ENCODE results near the gene SLC16A8.
A peak's percentile ranks its signal among the peaks of the same experiment; 100 is the strongest.
"Not testable (repeated sequence)": the region's sequence is repeated elsewhere in the genome, so short reads cannot be mapped to it uniquely, and the experiment has no call there.

Gene SLC16A8

DNA sequence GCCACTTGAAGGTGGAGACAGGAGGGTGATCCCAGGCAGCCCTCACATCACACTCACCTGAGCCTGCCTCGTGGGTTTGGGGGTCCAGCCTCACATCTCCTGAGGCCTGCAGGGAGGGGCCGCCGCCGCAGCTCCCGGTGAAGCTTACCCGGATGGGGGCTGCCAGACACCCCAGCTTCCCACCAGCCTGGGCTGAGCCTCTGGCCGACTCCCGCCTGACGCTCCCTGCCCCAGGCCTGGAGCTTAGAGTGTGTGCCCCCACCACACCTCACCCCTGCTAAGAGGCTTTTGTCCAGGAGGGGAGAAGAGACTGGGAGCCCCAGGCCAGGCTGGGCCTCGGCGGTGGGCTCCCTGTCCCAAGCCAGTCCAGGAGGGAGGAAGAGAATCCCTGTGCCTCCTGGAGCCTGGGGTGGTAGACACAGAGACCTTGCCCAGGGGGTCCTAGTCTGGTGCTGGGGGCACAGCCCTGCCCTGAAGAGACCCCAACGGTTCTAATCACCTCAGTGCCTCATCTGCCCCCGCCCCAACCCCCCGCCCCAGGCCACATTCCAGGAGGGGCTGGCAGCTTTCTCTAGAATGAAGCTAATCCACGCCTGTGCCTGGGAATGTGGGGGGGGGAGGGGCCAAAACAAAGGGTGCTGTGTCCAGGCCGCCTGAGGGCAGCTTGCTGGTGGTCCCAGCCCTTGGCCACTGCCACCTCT lies at the start of gene SLC16A8:
Gene SLC16A8, minus strand, starts transcription at position 254 of the 701 bp plus-strand sequence. CDS start 1,311 bp downstream, outside the sequence.
- peak; percentile 84 for DNase-seq (ENCODE audit: low spot score)

DNA sequence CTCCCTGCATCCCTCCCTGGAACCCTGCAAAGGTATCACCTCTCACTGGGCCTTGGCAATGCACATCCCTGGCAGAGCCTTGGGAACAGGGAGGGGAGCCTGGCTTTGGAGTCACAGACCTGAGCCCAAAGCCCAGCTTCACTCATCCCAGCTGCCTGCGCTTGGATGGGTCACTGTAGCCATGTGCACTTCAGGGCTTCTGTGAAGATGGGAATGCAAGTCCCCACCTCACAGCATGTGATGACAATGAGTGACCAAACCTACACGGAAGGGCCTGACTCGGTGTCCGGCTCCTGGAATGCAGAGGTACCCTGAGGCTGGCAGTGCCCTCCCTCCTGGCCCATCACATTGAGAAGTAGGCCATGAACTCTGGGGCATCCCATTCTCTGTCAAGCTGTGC lies 49.3 kb upstream of the SLC16A8 start:
- no peak for DNase-seq (ENCODE audit: low spot score)

DNA sequence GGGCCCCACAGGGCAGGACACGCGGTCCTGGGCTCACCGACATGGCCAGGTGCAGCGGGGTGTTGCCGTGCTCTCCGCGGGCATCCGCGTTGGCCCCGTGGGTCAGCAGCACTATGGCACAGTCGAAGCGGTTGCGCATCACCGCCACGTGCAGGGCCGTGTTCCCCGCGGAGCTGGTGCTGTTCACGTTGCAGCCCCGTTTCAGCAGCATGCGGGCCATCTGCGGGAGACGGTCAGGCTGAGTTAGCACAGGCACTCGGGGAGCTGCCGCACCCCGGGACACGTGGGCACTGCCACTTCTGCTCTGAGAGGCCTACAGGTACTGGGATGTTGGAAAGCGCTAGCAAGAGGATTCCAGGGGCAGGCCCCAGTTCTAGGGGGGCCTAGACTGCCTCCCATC lies 48.8 kb upstream of the SLC16A8 start:
- no peak for DNase-seq (ENCODE audit: low spot score)

- DNase-seq (ENCODE audit: low spot score) = no peak
Observed at GRCh38 chr22:38132136-38132535, 48.2 kb upstream of the SLC16A8 start.

- no peak for DNase-seq (ENCODE audit: low spot score)
Observed at GRCh38 chr22:38131399-38131798, 47.4 kb upstream of the SLC16A8 start.

GRCh38 chr22:38129856-38130255 lies 45.9 kb upstream of the SLC16A8 start:
- DNase-seq (ENCODE audit: low spot score) = no peak

- no peak for DNase-seq (ENCODE audit: low spot score)
Observed at GRCh38 chr22:38129021-38129420, 45.0 kb upstream of the SLC16A8 start.

DNA sequence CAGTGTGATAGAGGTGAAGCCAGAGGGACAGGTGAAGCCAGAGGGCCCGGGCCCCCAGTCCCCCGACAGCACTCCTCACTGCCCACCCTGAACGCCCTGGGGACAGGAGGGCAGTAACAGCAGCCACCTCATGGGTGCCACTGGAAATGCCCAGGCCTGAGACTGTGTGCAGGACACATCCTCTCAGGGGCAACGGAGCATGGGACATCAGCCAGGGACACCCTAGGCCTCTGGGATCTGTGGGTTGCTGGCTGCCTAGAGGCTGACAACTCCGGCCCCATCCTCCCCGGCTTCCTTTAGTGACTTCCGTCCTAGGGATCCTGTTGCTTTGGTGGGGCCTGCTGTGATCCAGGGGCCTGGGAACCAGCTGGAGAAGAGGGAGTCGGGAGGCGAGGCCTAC lies 43.9 kb upstream of the SLC16A8 start:
- DNase-seq (ENCODE audit: low spot score) = no peak

- no peak for DNase-seq (ENCODE audit: low spot score)
Observed at GRCh38 chr22:38126928-38127668, 43.1 kb upstream of the SLC16A8 start.

GRCh38 chr22:38125751-38126201 lies 41.8 kb upstream of the SLC16A8 start:
- no peak for DNase-seq (ENCODE audit: low spot score)

GRCh38 chr22:38125038-38125610 lies 41.1 kb upstream of the SLC16A8 start:
- DNase-seq (ENCODE audit: low spot score) = no peak

GRCh38 chr22:38124236-38124974 lies 40.4 kb upstream of the SLC16A8 start:
- DNase-seq (ENCODE audit: low spot score) = no peak

DNA sequence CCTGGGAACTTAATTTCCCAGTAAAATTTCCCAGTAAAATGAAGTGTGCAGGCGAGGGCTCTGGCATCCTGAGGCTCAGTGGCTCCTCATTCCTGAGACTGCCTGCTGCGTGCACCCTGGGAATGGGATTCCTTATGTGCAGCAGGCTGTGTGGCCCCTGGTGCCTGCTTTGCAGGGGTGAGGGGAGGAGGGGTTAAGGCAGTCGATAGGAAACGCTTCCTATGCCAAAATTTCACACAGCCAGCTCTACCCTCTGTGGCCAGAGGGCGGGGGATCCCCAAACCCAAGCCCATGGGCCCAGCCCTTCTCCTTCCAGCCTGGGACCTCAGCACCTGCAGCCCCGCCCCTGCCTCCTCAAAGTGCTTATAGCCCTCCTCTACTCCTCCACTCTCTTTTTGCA lies 38.6 kb upstream of the SLC16A8 start:
- no peak for DNase-seq (ENCODE audit: low spot score)

DNA sequence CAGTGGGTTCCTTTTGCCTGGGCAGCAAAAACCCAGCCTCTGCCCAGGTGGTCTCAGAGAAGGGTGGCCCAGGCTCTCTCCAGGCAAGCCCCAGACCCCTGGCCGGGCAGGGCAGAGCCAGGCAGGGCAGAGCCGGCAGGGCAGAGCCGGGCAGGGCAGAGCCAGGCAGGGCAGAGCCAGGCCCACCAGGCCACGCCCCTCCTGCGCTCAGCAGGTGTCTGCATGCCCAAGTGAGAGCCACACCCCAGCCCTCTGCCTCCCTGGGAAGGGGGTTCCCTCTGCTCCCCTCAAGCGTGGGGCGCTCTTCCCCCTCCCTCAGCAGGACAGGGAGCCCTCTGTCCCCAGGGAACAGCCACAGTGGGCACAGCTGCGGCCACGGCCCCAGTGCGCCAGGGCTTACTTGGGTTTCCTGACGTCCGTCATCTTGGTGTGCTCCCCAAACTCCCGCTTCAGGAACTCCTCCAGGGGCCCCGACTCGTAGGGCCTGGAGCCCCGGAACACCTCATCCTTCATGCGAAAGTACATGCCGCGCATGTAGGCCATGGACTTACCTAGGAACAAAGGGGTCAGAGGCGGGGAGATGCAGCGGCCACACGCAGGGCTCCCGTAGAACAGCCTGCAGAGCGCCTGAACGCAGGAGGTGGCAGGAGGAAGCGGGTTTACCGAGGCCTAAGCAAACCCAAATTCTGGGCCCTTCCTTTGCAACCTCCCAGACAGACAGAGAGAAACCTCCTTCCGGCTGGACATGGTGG lies 36.6 kb upstream of the SLC16A8 start:
- DNase-seq (ENCODE audit: low spot score) = no peak

DNA sequence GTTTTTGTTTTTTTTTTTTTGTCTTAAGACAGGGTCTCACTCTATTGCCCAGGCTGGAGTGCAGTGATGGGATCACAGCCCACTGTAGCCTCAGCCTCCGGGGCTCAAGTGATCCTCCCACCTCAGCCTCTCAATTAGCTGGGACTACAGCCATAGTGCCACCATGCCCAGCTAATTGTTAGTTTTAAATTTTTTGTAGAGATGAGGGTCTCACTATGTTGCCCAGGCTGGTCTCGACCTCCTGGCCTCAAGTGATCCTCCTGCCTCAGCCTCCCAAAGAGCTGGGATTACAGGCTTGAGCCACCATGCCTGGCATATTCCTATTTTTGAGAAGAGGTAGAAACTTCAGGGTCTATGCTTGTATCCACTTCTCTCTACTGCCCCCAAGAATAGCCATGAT lies 34.8 kb upstream of the SLC16A8 start:
- not testable (repeated sequence) for DNase-seq (ENCODE audit: low spot score)

- no peak for DNase-seq (ENCODE audit: low spot score)
Observed at GRCh38 chr22:38118182-38118581, 34.2 kb upstream of the SLC16A8 start.

- not testable (repeated sequence) for DNase-seq (ENCODE audit: low spot score)
Observed at GRCh38 chr22:38117556-38117955, 33.6 kb upstream of the SLC16A8 start.

DNA sequence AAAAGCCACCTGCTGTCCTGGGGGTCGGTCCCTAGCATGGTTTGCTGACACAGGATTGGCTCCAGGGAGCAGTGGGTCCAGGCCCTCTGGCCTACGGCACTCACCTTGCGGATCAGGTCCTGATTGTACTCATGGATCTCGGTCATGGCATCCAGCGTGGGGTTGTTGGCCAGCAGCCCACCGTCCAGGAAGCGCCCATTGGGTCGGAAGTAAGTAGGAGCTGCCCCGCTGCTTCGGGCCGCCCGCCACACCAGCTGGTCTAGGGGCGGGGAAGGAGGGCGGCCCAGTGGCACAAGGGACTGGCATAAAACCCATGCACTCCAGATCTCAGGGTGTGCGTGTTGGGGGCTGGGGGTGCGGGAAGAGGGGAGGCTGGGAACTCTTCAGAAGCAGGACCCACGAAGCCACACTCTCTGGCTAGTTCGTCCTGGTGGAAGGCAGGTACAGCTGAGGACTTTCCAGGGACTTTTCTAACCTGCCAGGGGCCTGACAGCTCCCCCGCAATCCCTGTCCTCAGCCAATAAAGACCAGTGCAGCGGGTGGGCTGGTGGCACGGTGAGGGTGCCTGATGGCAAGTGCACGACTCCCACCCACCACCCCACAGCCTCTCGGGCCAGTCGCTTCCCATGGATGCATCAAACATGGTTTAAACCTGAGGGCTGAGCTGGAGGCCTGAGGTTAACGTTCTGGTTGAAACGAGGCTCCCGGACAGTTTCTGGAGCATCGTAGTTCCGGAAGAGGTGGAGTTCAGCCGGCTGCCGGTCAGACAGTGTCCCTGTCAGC lies 31.6 kb upstream of the SLC16A8 start:
- DNase-seq (ENCODE audit: low spot score) = no peak

DNA sequence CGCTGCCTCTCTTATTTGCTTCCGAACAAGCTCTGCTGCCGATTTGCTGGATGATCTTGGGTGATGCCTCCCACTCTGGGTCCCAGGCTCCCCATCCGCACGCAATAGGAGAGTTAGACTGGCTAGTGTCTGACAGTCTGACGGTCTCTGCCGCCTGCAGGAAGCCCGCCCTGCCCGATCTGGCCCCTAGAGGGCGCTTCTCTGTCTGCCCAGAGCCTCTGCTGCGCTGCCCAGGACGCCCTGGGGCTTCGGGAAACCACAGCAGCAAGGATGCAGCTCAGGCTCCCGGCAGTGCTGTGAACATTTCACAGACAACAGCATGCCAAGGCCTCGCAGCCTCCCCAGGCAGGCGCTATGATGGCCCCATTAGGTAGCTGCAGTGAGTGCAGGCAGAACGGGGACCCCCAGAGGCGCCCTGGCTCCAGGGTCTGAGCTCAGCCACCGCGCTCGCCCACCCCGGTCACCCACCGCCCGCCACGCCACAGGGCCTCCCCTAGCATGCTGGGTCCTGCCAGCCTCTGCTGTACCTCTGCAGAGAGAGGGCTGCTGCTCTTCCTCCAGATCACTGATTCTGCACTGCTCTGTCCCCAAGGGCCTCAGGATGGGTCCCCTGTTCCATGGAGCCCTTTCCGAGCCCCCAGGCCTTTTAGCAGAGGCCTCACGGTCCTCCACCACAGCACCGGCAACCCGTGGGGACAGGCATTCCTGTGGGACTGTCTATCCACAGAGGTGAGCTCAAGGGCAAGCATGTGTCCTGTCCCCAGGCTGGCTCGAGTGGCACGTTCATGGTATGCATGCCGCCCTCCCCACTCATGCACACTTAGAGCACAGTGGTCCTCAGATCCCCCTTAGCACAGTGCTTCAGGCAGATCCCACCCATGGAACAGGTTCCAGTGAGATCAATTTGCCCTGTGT lies 30.8 kb upstream of the SLC16A8 start:
- DNase-seq (ENCODE audit: low spot score) = peak; percentile 90

DNA sequence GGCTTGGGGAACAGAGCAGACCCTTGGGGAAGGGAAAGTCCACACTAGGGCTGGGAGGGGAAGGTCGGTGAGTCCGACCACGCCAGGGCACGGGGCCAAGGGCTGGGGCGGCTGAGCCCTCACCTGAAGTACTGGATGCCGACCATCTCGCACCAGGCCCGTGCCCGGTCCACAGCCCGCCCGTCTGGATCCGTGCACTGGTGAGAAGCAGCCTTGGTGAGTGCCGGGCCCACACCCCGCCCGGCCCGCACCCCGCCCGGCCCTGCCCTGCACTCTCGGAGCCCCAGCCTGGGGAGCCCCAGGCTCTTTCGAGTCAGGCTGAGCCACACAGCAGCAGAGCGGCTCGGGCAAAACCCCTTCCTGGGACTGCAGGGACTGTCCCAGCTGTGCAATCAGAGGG lies 28.4 kb upstream of the SLC16A8 start:
- no peak for DNase-seq (ENCODE audit: low spot score)

Measured in ecto neural progenitor cell (in vitro differentiated cells).